GM18867 (cell line): Measurements from ENCODE around the gene POLRMT.
"Not testable (repeated sequence)": the region's sequence is repeated elsewhere in the genome, so short reads cannot be mapped to it uniquely, and the experiment has no call there.

ENCODE experiments used
- ATAC-seq: cut with Tn5 transposase; IDR thresholded peaks from one replicate; pipeline ENCODE4 v1.9.1; 2021; ENCODE audit warnings: mild to moderate bottlenecking, moderate library complexity; ENCODE audit not compliant: unreplicated experiment

Gene POLRMT

DNA sequence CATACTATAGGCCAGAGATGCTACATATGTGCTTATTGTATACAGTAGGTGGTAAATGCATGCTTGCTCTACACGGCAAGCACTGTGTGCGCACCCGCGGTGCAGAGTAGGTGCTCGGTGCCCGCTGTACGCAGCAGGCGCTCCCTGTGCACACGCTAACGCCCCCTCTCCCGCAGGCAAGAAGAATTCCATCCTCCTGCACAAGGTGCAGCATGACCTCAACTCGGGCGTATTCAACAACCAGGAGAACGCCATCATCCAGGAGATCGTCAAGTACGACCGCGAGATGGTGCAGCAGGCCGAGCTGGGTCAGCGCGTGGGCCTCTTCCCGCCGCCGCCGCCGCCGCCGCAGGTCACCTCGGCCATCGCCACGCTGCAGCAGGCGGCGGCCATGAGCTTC lies 17.7 kb downstream of the POLRMT start:
- no peak for ATAC-seq

GRCh38 chr19:613732-614567 lies 19.4 kb downstream of the POLRMT start:
- ATAC-seq: no peak

DNA sequence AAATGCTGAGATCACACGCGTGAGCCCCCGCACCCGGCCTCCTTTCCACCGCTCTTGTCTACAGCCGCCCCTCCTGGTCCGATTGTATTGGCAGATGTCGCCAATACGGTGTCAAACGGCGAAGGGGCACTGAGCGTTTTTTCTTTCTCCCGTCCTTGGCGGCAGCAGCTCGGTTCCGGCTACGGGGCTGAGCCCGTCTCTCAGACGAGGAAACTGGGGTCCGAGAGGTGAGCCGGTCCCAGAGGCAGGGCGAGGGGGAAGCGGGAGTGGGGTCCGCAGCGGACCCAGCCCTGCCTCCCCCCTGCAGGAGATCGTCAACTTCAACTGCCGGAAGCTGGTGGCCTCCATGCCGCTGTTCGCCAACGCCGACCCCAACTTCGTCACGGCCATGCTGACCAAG lies 20.4 kb downstream of the POLRMT start:
- no peak for ATAC-seq

DNA sequence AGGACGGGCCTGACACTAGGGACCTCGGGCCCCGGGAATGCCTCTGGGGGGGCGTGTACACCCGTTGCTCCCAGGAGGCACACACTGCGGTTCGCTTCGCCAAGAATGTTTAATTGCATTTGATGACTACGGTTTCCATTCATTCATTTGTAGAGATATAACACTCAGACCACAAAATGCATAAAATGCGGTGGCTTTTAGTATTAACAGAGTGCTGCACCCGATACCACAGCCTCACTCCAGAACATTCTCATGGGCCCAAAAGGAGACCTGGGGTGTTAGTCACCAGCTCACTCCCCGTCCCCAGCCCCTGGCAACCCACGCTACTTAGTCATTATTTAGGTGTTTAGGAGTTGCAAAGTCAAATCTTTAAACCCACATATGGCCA lies 21.9 kb downstream of the POLRMT start:
- peak; percentile 6 for ATAC-seq

DNA sequence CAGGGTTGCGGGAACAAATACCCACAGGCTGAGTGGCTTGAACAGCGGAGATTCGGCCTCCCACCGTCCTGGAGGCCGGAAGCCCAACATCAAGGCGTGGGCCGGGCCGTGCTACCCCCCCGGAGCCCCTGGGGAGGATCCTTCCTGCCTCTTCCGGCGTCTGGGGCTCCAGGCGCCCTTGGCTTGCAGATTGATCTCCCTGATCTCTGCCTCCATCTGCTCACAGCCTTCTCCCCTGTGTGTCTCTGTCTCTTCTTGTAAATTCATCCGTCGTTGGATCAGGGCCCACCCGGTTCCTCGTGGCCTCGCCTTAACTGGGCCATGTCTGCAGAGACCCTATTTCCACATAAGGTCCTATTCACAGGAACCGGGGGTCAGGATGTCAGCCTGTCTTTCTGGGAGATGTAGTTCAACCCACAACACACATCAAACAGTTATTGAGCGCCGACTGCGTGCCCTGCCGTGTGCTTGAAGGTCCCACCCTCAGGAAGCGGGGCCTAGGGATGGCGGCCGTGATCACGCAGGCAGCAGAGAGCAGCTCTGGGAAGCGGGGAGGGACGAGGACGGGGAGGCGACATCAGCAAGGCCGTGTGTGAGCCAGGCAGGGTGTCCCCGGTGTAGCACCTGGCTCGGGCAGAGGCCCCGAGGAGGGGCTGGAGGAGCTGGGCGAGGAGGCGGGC lies 22.4 kb downstream of the POLRMT start:
- peak; percentile 33 for ATAC-seq

DNA sequence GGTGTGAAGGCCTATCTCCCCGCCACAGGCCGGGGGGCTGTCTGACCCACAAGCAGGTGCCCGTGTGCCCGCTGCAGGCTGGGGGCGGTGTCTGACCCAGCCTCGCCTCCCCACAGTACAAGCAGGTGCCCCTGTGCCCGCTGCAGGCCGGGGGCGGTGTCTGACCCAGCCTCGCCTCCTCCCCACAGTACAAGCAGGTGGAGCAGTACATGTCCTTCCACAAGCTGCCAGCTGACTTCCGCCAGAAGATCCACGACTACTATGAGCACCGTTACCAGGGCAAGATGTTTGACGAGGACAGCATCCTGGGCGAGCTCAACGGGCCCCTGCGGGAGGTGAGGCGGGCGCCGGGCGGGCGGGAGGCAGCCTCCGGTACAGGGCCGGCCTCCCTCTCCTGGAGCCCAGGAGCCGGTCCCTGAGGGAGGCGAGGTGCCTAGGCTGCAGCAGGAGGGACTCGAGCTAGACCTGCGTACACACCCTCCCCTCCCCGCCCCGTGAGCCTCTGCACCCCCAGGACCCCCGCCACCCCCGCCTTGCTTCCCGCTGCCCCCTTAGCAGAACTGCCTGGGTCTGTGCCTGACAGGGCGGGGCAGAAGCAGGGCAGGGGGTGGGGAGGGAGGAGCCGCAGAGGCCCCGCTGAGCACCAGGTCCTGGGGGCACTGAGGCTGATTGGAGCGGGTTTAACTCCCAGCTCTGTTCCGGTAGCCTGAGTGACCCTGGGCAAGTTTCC lies 23.1 kb downstream of the POLRMT start:
- ATAC-seq: peak; percentile 33

GRCh38 chr19:609004-609346 lies 24.4 kb downstream of the POLRMT start:
- ATAC-seq: no peak

GRCh38 chr19:608155-609003 lies 25.0 kb downstream of the POLRMT start:
- no peak for ATAC-seq

DNA sequence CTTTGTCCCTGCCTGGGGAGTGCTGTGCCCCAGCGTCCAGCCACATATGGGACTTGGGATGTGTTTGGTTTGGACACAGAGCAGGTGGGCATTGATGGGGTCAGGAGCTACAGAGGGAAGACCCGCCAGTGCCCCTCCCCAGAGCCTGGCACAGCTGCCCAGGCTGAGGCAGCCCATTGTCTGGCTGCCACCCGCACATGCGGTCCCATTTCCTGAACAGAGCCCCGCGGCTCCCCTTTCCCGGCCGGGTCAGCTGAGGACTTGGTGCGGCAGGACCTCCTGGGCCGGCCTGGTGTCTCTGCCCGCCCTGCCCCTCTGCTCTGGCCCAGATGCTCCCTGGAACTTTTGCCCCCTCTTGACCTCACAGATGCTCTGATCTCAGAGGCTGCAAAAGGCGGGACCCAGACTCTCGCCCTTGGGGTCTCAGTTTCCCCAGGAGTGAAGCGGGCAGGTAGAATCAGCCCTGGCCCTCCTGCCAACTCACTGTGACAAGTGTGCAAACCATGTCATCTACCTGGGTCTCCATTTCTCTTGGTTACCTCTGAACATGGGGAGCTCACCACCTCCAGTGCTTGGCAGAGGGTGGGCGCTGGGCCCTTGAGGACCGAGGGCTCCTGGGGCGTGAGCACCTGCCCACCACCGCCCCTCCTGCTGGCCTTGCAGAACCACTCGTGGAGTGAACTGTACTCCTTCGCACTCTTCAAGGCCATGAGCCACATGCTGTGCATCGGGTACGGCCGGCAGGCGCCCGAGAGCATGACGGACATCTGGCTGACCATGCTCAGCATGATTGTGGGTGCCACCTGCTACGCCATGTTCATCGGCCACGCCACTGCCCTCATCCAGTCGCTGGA lies 25.8 kb downstream of the POLRMT start:
- ATAC-seq: no peak

DNA sequence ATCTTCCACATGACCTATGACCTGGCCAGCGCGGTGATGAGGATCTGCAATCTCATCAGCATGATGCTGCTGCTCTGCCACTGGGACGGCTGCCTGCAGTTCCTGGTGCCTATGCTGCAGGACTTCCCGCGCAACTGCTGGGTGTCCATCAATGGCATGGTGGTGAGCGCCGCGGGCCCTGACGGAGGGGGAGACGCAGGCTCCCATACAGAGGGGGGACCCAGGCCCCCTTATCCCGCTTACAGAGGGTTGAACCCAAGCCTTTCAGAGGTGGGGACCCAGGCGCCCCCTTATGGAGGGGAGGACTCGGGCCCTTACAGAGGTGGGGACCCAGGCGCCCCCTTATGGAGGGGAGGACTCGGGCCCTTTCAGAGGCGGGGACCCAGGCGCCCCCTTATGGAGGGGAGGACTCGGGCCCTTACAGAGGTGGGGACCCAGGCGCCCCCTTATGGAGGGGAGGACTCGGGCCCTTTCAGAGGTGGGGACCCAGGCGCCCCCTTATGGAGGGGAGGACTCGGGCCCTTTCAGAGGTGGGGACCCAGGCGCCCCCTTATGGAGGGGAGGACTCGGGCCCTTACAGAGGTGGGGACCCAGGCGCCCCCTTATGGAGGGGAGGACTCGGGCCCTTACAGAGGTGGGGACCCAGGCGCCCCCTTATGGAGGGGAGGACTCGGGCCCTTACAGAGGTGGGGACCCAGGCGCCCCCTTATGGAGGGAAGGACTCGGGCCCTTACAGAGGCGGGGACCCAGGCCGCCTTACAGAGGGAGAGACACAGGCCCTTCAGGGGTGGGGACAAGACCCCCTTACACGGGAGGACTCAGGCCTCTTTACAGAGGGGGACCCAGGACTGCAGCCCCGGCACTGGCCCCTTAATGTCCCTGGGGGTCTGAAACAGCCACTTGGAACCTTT lies 28.0 kb downstream of the POLRMT start:
- not testable (repeated sequence) for ATAC-seq

DNA sequence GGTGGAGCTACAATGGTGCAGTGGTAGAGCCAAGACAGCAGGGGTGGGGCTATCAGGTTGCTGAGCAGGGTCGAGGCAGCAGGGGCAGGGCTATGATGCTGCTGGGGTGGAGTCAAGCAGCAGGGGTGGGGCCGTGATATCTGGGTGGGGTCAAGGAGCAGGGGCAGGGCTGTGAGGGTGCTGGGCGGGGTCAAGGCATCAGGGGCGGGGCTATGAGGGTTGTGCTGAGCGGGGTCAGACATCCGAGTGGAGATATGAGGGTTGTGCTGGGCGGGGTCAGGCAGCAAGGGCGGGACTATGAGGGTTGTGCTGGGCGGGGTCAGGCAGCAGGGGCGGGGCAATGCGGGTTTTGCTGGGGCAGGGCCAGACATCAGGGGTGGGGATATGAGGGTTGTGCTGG lies 29.0 kb downstream of the POLRMT start:
- ATAC-seq: no peak

DNA sequence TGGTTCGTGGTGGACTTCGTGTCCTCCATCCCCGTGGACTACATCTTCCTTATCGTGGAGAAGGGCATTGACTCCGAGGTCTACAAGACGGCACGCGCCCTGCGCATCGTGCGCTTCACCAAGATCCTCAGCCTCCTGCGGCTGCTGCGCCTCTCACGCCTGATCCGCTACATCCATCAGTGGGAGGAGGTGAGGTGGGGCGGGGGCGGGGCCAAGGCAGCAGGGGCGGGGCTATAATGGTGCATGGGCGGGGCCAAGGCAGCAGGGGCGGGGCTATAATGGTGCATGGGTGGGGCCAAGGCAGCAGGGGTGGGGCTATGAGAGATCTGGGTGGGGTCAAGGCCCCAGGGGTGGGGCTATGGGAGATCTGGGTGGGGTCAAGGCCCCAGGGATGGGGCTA lies 29.6 kb downstream of the POLRMT start:
- ATAC-seq: not testable (repeated sequence)

DNA sequence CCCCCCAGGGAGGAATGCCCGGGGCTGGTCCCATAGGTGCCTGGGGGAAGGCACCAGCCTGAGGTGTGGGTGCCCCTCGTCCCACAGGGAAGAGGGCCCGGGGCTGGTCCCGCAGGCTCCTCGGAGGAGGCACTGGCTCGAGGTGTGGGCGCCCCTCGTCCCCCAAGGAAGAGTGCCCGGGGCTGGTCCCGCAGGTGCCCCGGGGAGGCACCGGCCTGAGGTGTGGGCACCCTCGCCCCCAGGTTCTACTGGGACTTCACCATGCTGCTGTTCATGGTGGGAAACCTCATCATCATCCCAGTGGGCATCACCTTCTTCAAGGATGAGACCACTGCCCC lies 30.1 kb downstream of the POLRMT start:
- not testable (repeated sequence) for ATAC-seq

- no peak for ATAC-seq
These were observed 30.7 kb downstream of the POLRMT start for GRCh38 chr19:602391-603301.

DNA sequence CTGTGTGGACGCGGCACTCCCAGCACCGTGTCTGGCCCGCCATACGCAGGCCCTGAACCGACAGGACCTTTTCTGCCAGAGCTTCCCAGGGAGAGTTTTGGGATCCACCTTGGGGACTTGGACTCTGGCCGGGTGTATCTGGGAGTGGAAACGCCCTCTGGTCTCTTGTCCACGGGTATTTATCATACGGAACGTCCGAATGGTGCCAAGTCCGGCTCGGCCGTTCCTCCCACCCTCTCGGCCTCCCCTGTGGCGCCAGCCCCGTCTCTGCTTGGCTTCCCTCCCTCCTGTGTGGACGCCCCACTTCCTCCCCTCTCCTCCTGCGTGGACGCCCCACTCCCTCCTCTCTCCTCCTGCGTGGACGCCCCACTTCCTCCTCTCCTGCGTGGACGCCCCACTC lies 31.5 kb downstream of the POLRMT start:
- no peak for ATAC-seq

- no peak for ATAC-seq
These were observed 32.0 kb downstream of the POLRMT start for GRCh38 chr19:601310-601709.

DNA sequence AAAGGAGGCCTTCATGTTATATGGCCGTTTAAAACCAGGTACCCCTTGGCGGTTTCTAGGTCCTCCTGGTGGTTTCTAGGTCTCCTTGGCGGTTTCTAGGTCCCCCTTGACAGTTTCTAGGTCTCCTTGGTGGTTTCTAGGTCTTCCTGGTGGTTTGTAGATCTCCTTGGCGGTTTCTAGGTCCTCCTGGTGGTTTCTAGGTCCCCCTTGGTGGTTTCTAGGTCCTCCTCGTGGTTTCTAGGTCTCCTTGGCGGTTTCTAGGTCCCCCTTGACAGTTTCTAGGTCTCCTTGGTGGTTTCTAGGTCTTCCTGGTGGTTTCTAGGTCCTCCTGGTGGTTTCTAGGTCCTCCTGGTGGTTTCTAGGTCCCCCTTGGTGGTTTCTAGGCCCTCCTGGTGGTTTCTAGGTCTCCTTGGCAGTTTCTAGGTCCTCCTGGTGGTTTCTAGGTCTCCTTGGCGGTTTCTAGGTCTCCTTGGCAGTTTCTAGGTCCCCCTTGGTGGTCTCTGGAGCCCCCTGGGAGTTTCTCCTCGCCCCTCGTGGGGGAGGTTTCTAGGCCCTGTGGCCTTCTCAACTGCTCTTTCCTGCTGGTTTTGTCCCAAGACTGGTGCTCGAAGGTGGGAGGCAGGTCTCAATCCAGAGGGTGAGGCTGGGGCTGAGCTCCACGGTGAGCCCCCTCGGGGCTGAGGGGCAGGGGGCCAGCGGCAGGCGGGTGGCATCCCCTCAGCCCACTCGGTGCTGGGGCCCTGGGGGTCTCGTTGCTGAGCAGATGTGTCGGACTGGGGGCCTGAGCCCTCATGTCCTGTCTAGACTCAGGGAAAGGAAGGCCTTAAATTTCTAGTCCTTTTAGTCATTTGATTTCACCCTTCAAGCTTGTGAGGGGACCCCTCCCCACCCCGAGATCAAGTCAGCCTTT lies 35.7 kb downstream of the POLRMT start:
- ATAC-seq: no peak
